SK-N-SH treated with all-trans-retinoic acid at 6 μM for 48 hours (cell line): Measurements from ENCODE around the gene PROX2.

ENCODE experiments used
- ATAC-seq: fragments of 200-7000 bp; cut with Tn5 transposase; 3 replicates; pipeline ENCODE4 v1.9.1; 2020; ENCODE audit warnings: mild to moderate bottlenecking, moderate library complexity
- ARNTL ChIP-seq: fragments of 450-650 bp; formaldehyde crosslinking; IDR thresholded peaks from 2 replicates; pipeline ENCODE4 v1.5.0; 2020; ENCODE audit warnings: low read depth, mild to moderate bottlenecking, moderate library complexity, borderline replicate concordance
- BACH2 ChIP-seq: fragments of 250-450 bp; sonication (Bioruptor Pico); IDR thresholded peaks from 2 replicates; pipeline ENCODE4 v1.9.0; 2021; ENCODE audit warnings: mild to moderate bottlenecking, borderline replicate concordance
- CREB5 ChIP-seq: fragments of 250-450 bp; sonication (Bioruptor Pico); IDR thresholded peaks from 2 replicates; pipeline ENCODE4 v1.5.1; 2020; ENCODE audit warnings: low read depth, mild to moderate bottlenecking, moderate library complexity
- CSDC2 ChIP-seq: fragments of 250-450 bp; sonication (Bioruptor Pico); IDR thresholded peaks from 2 replicates; pipeline ENCODE4 v1.5.0; 2020; ENCODE audit warnings: mild to moderate bottlenecking, moderate library complexity
- CSRNP3 ChIP-seq: fragments of 250-450 bp; sonication (Bioruptor Pico); IDR thresholded peaks from 2 replicates; pipeline ENCODE4 v1.5.1; 2021; ENCODE audit warnings: mild to moderate bottlenecking, moderate library complexity
- ESRRG ChIP-seq: fragments of 250-450 bp; sonication (Bioruptor Pico); IDR thresholded peaks from 2 replicates; pipeline ENCODE4 v1.6.1; 2021; ENCODE audit warnings: mild to moderate bottlenecking
- ISL1 ChIP-seq: fragments of 250-450 bp; sonication (Bioruptor Pico); IDR thresholded peaks from 2 replicates; pipeline ENCODE4 v2.1.2; 2022; ENCODE audit warnings: mild to moderate bottlenecking, moderate library complexity
- PATZ1 ChIP-seq: fragments of 250-450 bp; sonication (Bioruptor Pico); IDR thresholded peaks from 2 replicates; pipeline ENCODE4 v1.8.0; 2020; ENCODE audit warnings: mild to moderate bottlenecking, moderate library complexity, borderline replicate concordance
- POU6F1 ChIP-seq: fragments of 250-450 bp; sonication (Bioruptor Pico); IDR thresholded peaks from 2 replicates; pipeline ENCODE4 v1.8.0; 2021; ENCODE audit warnings: low read depth, mild to moderate bottlenecking, moderate library complexity, borderline replicate concordance
- PPARA ChIP-seq: fragments of 250-450 bp; sonication (Bioruptor Pico); IDR thresholded peaks from 2 replicates; pipeline ENCODE4 v1.5.0; 2020; ENCODE audit warnings: mild to moderate bottlenecking, borderline replicate concordance
- RARB ChIP-seq: fragments of 250-450 bp; sonication (Bioruptor Pico); IDR thresholded peaks from 2 replicates; pipeline ENCODE4 v1.8.0; 2021; ENCODE audit warnings: mild to moderate bottlenecking, moderate library complexity
- SNAI2 ChIP-seq: fragments of 250-450 bp; sonication (Bioruptor Pico); IDR thresholded peaks from 2 replicates; pipeline ENCODE4 v1.5.0; 2020; ENCODE audit warnings: mild to moderate bottlenecking, moderate library complexity
- TCF4 ChIP-seq: fragments of 250-450 bp; sonication (Bioruptor Pico); IDR thresholded peaks from 2 replicates; pipeline ENCODE4 v1.8.0; 2021; ENCODE audit warnings: mild to moderate bottlenecking, moderate library complexity, borderline replicate concordance
- TOX ChIP-seq: fragments of 250-450 bp; sonication (Bioruptor Pico); IDR thresholded peaks from 2 replicates; pipeline ENCODE4 v1.8.0; 2021; ENCODE audit warnings: mild to moderate bottlenecking, moderate library complexity, borderline replicate concordance
- TSHZ2 ChIP-seq: fragments of 250-450 bp; sonication (Bioruptor Pico); IDR thresholded peaks from 2 replicates; pipeline ENCODE4 v1.5.0; 2020; ENCODE audit warnings: mild to moderate bottlenecking, moderate library complexity
- ZC3H10 ChIP-seq: fragments of 250-450 bp; sonication (Bioruptor Pico); IDR thresholded peaks from 2 replicates; pipeline ENCODE4 v1.5.1; 2021; ENCODE audit warnings: mild to moderate bottlenecking, moderate library complexity
- ZFP30 ChIP-seq: fragments of 450-650 bp; formaldehyde crosslinking; IDR thresholded peaks from 2 replicates; pipeline ENCODE4 v1.5.0; 2022; ENCODE audit warnings: mild to moderate bottlenecking, moderate library complexity
- ZNF565 ChIP-seq: fragments of 450-650 bp; formaldehyde crosslinking; conservative IDR thresholded peaks from 2 replicates; pipeline ENCODE4 v1.5.0; 2020; ENCODE audit warnings: low read depth, mild to moderate bottlenecking, moderate library complexity

The PROX2 gene

GRCh38 chr14:74840603-74841030 lies 35.3 kb downstream of the PROX2 start:
- TF ChIP-seq PPARA (CRISPR knock-in tag) (no peak), POU6F1 (no peak), CSRNP3 (CRISPR knock-in tag) (no peak), ESRRG (no peak), ISL1 (CRISPR knock-in tag) (no peak), RARB (no peak), TOX (CRISPR knock-in tag) (no peak), CREB5 (CRISPR knock-in tag) (no peak), ZFP30 (CRISPR knock-in tag) (no peak), ARNTL (CRISPR knock-in tag) (no peak), BACH2 (CRISPR knock-in tag) (no peak), PATZ1 (CRISPR knock-in tag) (no peak), TCF4 (no peak), TSHZ2 (CRISPR knock-in tag) (no peak), CSDC2 (no peak), ZNF565 (CRISPR knock-in tag) (no peak)
- TF ChIP-seq, all 23 proteins: peak for 0
- no peak for ATAC-seq

- TF ChIP-seq SNAI2 (CRISPR knock-in tag) = no peak
- ATAC-seq = no peak
Measured at GRCh38 chr14:74838166-74838565, 37.8 kb downstream of the PROX2 start.

- TF ChIP-seq RARB (no peak), ZC3H10 (no peak)
- TF ChIP-seq, all 23 proteins: peak for 0
- ATAC-seq = peak; percentile 68
Measured at GRCh38 chr14:74836251-74836960, 39.5 kb downstream of the PROX2 start.

GRCh38 chr14:74835645-74836250 lies 40.2 kb downstream of the PROX2 start:
- peak; percentile 26; the same call in 1 of the 3 replicates for ATAC-seq
- TF ChIP-seq TSHZ2 (CRISPR knock-in tag) = no peak
- TF ChIP-seq TCF4 = no peak
- no peak for TF ChIP-seq ZC3H10
- TF ChIP-seq, all 23 proteins: peak for 0
